ENCODE data around the gene PTCH2. TPM values are rescaled to one million over a fixed set of nuclear protein-coding genes. Genes with fewer than 3 reads are reported as not detected.
"Not testable (repeated sequence)": the region's sequence is repeated elsewhere in the genome, so short reads cannot be mapped to it uniquely, and the experiment has no call there.

PTCH2 gene
- total and polyA plus RNA-seq, 7 donors, result 0.36 to 2.8 (median 0.68) TPM; not detected in 2

- no peaks in the 10 kb centered on the region for H3K36me3 ChIP-seq
- H3K9me3 ChIP-seq, result no peaks in the 10 kb centered on the region
- no peak overlapping the region for H3K27ac ChIP-seq
- H3K4me1 ChIP-seq, result peaks cover 0 to 26% (median 9%) of the 10 kb centered on the region in 4 donors
- TF ChIP-seq POLR2AphosphoS5 (IDR thresholded peaks at IDR 0.05) (no peak), EP300 (IDR thresholded peaks at IDR 0.05) (no peak), POLR2A (IDR thresholded peaks at IDR 0.05) (no peak), CTCF (IDR thresholded peaks at IDR 0.05) (no peak)
- no peak for DNase-seq
- 72 to 75% methylated on average over 4 of the region's 4 CpGs for WGBS, 2 donors
- no peak overlapping the region for H3K4me3 ChIP-seq
- intact Hi-C loops (cut with DNase I), result loop anchor here (5.0 kb wide), 1 partner anchor 47 kb away; no protein-coding TSS in a partner anchor
- H3K27me3 ChIP-seq, result no peaks in the 10 kb centered on the region
These were observed 3.5 kb downstream of the PTCH2 start for GRCh38 chr1:44839576-44839975.

DNA sequence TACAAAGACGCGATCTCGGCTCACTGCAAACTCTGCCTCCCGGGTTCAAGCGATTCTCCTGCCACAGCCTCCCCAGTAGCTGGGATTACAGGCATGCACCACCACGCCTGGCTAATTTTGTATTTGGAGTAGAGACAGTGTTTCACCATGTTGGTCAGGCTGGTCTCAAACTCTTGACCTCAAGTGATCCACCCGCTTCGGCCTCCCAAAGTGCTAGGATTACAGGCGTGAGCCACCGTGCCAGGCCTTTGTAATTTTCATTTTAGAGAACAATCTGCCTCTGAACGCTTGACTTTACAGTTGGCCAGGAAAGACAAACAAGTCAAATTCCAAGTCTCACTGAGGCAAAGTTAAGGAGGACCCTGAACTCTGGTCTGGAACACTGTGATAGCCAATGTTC lies 4.8 kb downstream of the PTCH2 start:
- H3K36me3 ChIP-seq, H3K27ac ChIP-seq, H3K27me3 ChIP-seq, H3K4me3 ChIP-seq, H3K9me3 ChIP-seq, DNase-seq: not testable (repeated sequence)
- intact Hi-C loops (cut with DNase I), result loop anchor here (5.0 kb wide), 1 partner anchor 46 kb away; no protein-coding TSS in a partner anchor
- WGBS, 2 donors, result 88 to 94% methylated on average over 11 of the region's 11 CpGs
- peaks cover 0 to 22% (median 6%) of the 10 kb centered on the region in 4 donors for H3K4me1 ChIP-seq

GRCh38 chr1:44835738-44836675 lies 7.0 kb downstream of the PTCH2 start:
- 64 to 69% methylated on average over 23 of the region's 23 CpGs for WGBS, 2 donors
- DNase-seq, result peak; percentile 87
- H3K36me3 ChIP-seq, result no peaks in the 10 kb centered on the region
- TF ChIP-seq CTCF (IDR thresholded peaks at IDR 0.05) (peak; percentile 58 to 76 (median 70)), EP300 (IDR thresholded peaks at IDR 0.05) (no peak), POLR2A (IDR thresholded peaks at IDR 0.05) (no peak), POLR2AphosphoS5 (IDR thresholded peaks at IDR 0.05) (peak in 2 of 4 donors; percentile 12 to 20)
- intact Hi-C loops (cut with DNase I), result loop anchor here (5.0 kb wide), 1 partner anchor 44 kb away; no protein-coding TSS in a partner anchor
- no peak overlapping the region for H3K27ac ChIP-seq
- no peaks in the 10 kb centered on the region for H3K27me3 ChIP-seq
- H3K4me3 ChIP-seq, result no peak overlapping the region
- peaks cover 0 to 7% (median 4%) of the 10 kb centered on the region in 4 donors for H3K4me1 ChIP-seq
- no peaks in the 10 kb centered on the region for H3K9me3 ChIP-seq

DNA sequence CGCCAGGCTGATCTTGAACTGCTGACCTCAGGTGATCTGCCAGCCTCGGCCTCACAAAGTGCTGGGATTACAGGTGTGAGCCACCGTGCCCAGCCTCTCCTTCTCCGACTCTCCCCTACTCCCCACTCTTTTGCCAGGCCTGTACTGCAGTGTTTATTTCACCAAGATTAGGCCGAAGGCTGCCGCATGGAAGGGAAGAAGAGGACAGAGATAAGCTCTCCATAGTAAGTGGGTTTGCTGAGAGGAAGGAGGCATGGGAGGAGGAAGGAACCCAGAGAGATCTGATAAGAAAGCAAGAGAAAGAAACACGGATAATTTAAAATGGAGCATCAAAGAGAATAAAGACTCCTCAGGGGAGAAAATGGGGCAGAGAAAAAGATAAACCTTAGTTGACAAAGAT lies 8.7 kb downstream of the PTCH2 start:
- intact Hi-C loops (cut with DNase I), result no loop called here
- Histone ChIP-seq H3K9me3 (no peaks in the 10 kb centered on the region), H3K27me3 (no peaks in the 10 kb centered on the region), H3K4me3 (no peak overlapping the region), H3K4me1 (peaks cover 0 to 7% (median 4%) of the 10 kb centered on the region in 4 donors), H3K27ac (no peak overlapping the region), H3K36me3 (no peaks in the 10 kb centered on the region)
- 71 to 77% methylated on average over 7 of the region's 7 CpGs for whole genome bisulfite sequencing, 2 donors
- no peak for TF ChIP-seq POLR2A (IDR thresholded peaks at IDR 0.05)
- DNase-seq, result no peak

DNA sequence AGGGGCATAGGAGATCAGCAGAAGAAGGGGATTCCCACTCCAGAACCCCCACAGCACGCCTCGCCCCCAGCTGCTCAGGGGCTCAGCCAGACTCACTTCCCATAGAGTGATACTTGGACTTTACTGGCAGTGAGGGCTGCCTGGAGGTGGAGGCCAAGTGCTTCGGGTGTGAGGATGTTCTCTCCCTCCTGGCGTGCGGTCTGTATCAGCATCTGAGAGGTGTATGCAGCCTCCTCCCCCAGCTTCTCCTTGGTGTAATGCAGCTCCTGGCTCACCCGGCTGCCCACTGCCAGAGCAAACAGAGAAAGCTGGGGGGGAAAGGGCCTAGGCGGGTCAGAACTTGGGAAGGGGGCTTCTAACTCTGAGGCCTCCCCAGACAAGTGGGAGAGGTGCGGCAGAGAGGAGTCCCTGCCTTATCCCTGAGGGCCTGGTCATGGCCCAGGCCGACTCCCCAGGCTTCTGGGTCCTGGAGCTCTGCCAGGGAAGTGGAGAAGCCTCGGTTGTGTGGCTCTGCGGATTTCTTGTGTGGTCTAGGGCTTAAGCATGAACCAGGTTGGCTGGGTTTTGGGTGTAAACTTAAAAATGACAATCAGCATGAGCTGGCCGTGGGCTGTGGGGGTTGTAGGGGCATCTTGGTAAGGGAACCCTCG lies 10.9 kb downstream of the PTCH2 start:
- no peak for DNase-seq
- H3K36me3 ChIP-seq, result no peaks in the 10 kb centered on the region
- H3K27me3 ChIP-seq, result no peaks in the 10 kb centered on the region
- H3K4me1 ChIP-seq, result peaks cover 0 to 7% (median 4%) of the 10 kb centered on the region in 4 donors
- H3K9me3 ChIP-seq, result no peaks in the 10 kb centered on the region
- no peak for TF ChIP-seq CTCF (IDR thresholded peaks at IDR 0.05)
- no peak for TF ChIP-seq POLR2AphosphoS5 (IDR thresholded peaks at IDR 0.05)
- TF ChIP-seq EP300 (IDR thresholded peaks at IDR 0.05), result no peak
- no peak for TF ChIP-seq POLR2A (IDR thresholded peaks at IDR 0.05)
- WGBS, 2 donors, result 78 to 80% methylated on average over 13 of the region's 13 CpGs
- H3K4me3 ChIP-seq, result no peak overlapping the region
- no peak overlapping the region for H3K27ac ChIP-seq
- intact Hi-C loops (cut with DNase I), result no loop called here
